ENCODE data around the gene TTLL10.

The TTLL10 gene

GRCh38 chr1:1206966-1207531 lies 33.4 kb downstream of the TTLL10 start:
- no peak for DNase-seq

- no peak for DNase-seq
Observed at GRCh38 chr1:1207571-1207892, 33.9 kb downstream of the TTLL10 start.

GRCh38 chr1:1208713-1209433 lies 35.2 kb downstream of the TTLL10 start:
- DNase-seq = no peak

GRCh38 chr1:1210726-1211540 lies 37.3 kb downstream of the TTLL10 start:
- DNase-seq = no peak

- no peak for DNase-seq
Observed at GRCh38 chr1:1211541-1212441, 38.1 kb downstream of the TTLL10 start.

GRCh38 chr1:1212780-1213344 lies 39.2 kb downstream of the TTLL10 start:
- no peak for DNase-seq

- no peak for DNase-seq
Observed at GRCh38 chr1:1213345-1214265, 39.9 kb downstream of the TTLL10 start, which contains the start of gene TNFRSF4. Gene TNFRSF4 (minus strand): TSS chr1:1214153. CDS start chr1:1214127, 26 bp downstream.

- no peak for DNase-seq
Observed at GRCh38 chr1:1215080-1215676, 41.5 kb downstream of the TTLL10 start.

GRCh38 chr1:1215881-1216605 lies 42.4 kb downstream of the TTLL10 start:
- no peak for DNase-seq

GRCh38 chr1:1216770-1217620 lies 43.3 kb downstream of the TTLL10 start:
- DNase-seq = no peak

- DNase-seq = no peak
Observed at GRCh38 chr1:1217621-1218523, 44.2 kb downstream of the TTLL10 start.

- DNase-seq = no peak
Observed at GRCh38 chr1:1218524-1219200, 45.0 kb downstream of the TTLL10 start.

GRCh38 chr1:1219341-1219740 lies 45.7 kb downstream of the TTLL10 start:
- no peak for DNase-seq

GRCh38 chr1:1220197-1220596 lies 46.5 kb downstream of the TTLL10 start:
- no peak for DNase-seq

- no peak for DNase-seq
Observed at GRCh38 chr1:1221887-1222574, 48.4 kb downstream of the TTLL10 start.

GRCh38 chr1:1222575-1223225 lies 49.0 kb downstream of the TTLL10 start:
- DNase-seq = no peak
